GM19193 (cell line): ENCODE data around the gene PLXNA2.

Experiments
- POLR2A ChIP-seq: IDR thresholded peaks from 4 replicates; pipeline ENCODE4 v1.6.1; 2011; ENCODE audit not compliant: insufficient read depth, insufficient read length; ENCODE audit errors: extremely low read depth

The PLXNA2 gene

GRCh38 chr1:208190784-208191183 lies 53.4 kb downstream of the PLXNA2 start:
- TF ChIP-seq POLR2A: no peak

DNA sequence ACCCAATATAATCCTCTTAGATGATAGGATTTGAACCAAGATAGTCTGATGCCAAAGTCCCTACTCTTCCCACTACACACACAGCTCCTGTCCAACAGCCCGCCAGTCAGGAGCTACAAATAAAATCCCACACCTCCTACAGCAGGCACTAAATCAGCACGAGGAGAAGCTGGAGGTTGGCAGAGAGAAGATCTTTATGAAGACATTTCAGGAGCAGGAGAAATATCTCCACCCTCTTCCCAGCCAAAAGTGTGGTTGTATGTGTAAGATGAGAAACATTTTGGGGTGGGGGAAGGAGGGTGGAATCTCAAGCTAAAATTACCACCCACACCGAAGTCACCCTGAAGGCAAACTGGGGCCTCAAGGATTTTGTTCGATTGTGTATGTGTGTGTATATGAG lies 54.5 kb downstream of the PLXNA2 start:
- no peak for TF ChIP-seq POLR2A

GRCh38 chr1:208189183-208189582 lies 55.0 kb downstream of the PLXNA2 start:
- no peak for TF ChIP-seq POLR2A

GRCh38 chr1:208188607-208189006 lies 55.6 kb downstream of the PLXNA2 start:
- TF ChIP-seq POLR2A: no peak

DNA sequence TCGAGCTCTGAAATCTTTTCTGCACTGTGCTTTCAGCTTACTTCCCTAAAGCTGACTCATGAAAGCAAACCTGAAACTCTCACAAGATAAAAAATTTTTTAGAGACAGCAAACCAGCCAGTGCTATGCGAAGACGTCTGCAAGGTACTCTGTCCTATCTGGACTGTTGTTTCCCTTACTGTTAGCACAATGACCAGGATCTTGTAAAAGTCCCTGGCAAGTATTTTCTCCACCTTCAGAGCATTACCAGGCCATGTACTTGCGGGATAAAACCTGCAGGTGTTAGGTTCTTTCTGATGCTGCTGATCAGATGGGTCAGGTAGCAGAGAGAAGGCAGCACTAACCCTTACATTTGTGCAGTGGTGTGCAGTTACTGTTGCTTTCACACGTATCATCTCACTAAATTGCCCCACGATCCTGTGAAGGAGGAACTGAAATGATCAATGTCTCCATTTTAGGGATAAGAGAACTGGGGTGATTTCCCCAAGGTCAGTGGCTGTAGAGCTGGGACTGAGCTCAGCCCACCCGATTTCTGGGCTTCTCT lies 56.6 kb downstream of the PLXNA2 start:
- no peak for TF ChIP-seq POLR2A

- no peak for TF ChIP-seq POLR2A
Observed at GRCh38 chr1:208185801-208186231, 58.4 kb downstream of the PLXNA2 start.

DNA sequence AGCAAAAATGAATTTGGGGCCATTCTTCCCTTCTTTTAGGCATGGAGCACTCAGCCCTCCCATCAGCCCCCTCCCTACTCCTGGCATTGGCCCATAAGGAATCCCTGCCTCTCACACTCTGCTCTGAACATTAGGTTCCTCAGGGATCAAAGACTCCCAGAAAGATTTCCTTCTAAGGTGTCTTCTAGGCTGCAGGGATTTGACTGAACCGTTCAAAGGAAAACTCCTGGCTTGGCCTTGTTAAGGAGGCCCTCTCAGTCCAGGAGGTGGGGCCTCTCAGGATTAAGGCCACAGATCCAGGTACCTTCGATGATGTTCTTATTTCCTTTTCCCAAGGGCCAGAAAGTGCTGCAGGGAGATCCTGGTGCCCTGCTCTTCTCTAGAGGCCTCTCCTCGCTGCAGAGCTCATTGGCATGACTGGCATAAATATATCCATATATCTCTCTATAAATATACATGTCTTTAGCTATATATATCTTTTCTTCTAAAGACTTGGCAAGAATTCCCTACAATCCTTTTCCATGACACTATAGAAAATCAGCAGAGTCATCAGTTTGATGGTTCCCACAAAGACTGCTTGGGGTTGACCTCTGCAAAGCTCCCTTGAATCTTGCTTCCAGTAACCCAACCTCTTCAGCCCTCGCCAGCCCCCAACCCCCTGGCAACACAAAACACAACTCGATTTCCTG lies 59.1 kb downstream of the PLXNA2 start:
- no peak for TF ChIP-seq POLR2A

DNA sequence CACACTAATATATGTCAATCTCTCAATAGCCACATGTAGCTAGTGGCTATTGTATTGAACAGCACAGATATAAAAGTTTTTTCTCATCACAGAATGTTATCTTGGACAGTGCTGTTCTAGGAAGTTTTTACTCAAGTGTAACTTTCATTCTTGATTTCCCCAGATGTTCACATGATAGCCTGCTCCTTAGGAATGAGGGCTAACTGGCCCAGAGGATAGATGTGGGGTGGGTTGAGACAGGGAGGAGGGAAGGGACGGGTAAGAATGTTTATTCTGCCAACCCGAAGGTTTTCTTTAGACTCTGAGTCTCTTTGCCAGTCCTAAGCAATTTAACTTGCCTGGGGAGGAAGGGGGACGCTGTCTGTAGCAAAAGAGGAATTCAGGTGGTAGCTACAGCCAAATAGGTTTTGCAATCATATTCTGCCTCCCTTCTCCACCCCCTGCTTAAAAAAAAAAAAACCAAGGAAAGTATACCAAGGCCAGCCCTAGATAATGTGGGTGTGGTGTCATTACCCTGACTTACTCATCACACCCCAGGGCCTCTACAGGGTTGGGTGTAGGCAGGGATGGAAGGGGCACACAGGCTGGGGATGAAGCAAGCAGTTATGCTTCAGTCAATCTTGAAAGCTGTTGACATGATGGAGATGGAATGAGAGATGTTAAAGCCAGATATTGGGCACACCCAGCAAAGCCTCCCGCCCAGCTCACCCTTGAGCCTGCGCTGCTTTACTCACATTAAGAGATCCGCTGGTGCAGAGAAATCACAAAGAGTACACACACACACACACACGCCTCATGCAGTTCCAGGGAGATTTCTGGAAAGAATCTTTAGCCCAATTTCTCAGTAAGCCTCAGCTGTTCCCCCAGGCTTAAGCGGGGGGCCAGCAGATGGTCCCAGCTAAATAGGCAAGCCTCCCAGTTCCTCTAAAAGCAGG lies 59.9 kb downstream of the PLXNA2 start:
- TF ChIP-seq POLR2A: no peak

DNA sequence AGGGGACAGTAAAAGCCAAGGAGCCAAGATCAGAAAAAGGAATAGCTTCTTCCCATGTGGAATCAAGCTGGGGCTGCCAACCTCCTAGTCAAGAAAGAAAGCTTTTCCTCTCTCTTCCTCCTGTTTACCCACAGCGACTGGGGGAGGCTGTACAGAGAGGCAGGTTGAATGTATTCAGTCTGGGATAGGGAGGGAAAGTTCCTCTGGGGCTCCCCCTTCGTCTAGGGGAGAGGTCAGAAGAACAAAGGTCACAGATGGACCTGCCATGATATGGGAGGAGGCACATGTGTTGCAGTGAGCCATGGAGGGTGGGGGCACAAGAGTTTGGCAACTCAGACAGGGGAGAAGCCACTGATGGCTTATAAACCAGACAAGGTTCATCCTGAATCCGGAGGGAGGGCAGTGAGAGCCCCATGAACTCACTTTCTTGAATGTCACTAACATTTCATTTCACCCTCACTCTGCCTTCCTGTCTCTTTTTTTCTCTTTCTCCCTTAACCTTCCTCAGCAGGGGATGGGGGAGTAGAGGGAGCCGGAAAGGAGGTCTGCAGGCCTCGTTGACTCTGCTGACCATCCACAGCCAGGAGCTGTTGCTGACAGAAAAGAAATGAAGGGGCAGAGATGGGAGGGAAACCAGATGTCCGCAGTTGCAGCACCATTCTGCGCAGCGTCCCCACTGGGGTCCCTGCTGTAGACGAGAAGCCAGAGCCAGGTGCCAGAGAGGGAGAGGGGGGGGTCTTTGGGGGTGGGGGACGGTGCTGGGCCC lies 61.1 kb downstream of the PLXNA2 start:
- no peak for TF ChIP-seq POLR2A

DNA sequence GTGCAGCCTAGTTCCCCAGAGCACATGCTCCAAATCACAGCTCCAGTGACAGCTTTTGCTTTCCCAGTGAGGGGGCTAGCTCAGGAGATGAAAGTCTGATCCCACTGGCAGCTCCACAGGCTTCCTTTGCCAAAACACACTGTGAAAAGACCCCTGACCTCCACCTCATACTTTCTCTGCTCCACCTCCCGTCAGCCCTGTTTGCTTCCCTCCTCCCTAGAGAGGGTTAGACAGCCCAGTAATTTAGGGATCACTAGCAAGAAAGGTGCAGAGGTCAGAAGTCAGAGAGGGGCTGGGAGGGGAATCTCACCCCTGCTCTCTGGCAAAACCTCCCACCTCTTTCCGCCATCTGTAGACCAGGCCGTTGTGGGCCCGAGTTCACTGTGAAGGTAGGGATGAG lies 62.8 kb downstream of the PLXNA2 start:
- no peak for TF ChIP-seq POLR2A

DNA sequence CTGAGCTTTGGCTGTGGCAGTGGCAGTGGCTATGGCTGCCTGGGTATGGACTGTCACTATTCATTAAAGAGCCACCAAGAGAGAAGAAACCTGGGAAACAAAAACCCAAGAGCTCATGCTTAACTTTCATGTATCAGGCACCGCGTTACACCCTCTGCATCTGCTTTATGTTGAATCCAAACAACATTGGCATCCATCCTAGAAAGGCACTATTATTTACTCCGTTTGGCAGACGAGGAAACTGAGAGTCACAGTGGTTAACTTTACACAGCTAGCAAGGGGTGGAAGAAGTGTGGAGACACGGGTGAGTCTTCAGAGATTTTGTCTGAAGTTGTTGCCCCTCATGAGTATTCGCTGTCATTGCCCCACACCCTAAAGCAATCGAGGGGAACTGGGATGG lies 63.8 kb downstream of the PLXNA2 start:
- no peak for TF ChIP-seq POLR2A

GRCh38 chr1:208179961-208180409 lies 64.2 kb downstream of the PLXNA2 start:
- TF ChIP-seq POLR2A: no peak

- TF ChIP-seq POLR2A: no peak
Observed at GRCh38 chr1:208179263-208179816, 64.8 kb downstream of the PLXNA2 start.

DNA sequence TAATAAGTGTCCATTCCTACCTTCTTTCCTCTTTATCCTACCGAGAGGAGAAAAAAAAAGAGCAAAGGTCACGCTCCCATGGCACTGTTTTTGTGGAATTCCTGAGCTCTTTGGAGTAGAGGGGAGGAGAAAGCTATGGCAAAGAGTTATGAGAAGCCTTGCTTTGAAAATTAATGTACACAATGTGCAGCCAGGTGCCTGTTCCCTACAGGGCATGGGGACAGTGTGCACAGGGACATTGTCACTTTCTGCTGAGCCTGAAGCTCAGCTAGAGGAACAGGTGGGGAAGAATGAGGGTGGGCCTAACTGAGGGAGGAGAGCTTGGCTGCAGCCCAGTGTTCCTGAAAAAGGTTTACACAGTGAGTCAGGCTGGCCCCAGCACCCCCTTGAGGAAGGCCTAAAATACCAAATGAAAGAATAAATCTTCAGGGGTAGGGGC lies 66.1 kb downstream of the PLXNA2 start:
- TF ChIP-seq POLR2A: no peak
